Heart right ventricle (tissue), 16 donors: ENCODE data around the gene ZNHIT3. TPM values are rescaled to one million over a fixed set of nuclear protein-coding genes. Genes with fewer than 3 reads are reported as not detected.
"Not testable (repeated sequence)": the region's sequence is repeated elsewhere in the genome, so short reads cannot be mapped to it uniquely, and the experiment has no call there.

Source experiments
- ATAC-seq, 8 donors: fragments of 200-7000 bp; cut with Tn5 transposase; one replicate each; pipeline ENCODE4 v1.9.1; 2020; ENCODE audit warnings: mild to moderate bottlenecking in 8 of 8, moderate library complexity in 8 of 8, moderate number of reproducible peaks in 1 of 8
- DNase-seq, 2 donors: peaks; one replicate each; pipeline ENCODE4 v3.0.0-alpha.2; 2020
- H3K27ac ChIP-seq, 10 donors: fragments of 200-600 bp; sonication (generic) in 2 of 10; one replicate each; pipeline versions ENCODE4 v1.5.0 to v1.8.0; 2020 to 2022; ENCODE audit warnings: mild to moderate bottlenecking in 3 of 10
- H3K27me3 ChIP-seq, 7 donors: fragments of 200-600 bp; one replicate each; pipeline ENCODE4 v1.8.0; 2021 to 2022; ENCODE audit warnings: mild to moderate bottlenecking in 2 of 7
- H3K36me3 ChIP-seq, 9 donors: fragments of 200-600 bp; sonication (generic) in 1 of 9; one replicate each; pipeline versions ENCODE4 v1.5.0 to v1.8.0; 2020 to 2022; ENCODE audit warnings: mild to moderate bottlenecking in 2 of 9
- H3K4me1 ChIP-seq, 9 donors: fragments of 200-600 bp; sonication (generic) in 1 of 9; one replicate each; pipeline versions ENCODE4 v1.5.0 to v1.8.0; 2020 to 2022; ENCODE audit warnings: mild to moderate bottlenecking in 4 of 9
- H3K4me3 ChIP-seq, 10 donors: fragments of 200-600 bp; sonication (generic) in 2 of 10; one replicate each; pipeline versions ENCODE4 v1.5.0 to v1.8.0; 2020 to 2022; ENCODE audit warnings: mild to moderate bottlenecking in 7 of 10, moderate library complexity in 2 of 10
- H3K9me3 ChIP-seq, 11 donors: fragments of 200-600 bp in 10 of 11; sonication (generic) in 2 of 11; one replicate each; pipeline versions ENCODE4 v1.5.0 to v1.8.0; 2013 to 2022; ENCODE audit warnings: mild to moderate bottlenecking in 2 of 11, control low read depth in 1 of 11, moderate library complexity in 1 of 11
- CTCF ChIP-seq, 9 donors: fragments of 200-600 bp; sonication (generic) in 2 of 9; IDR thresholded peaks; one replicate each; pipeline versions ENCODE4 v1.5.0 to v1.8.0; 2021 to 2022; ENCODE audit warnings: antibody characterized with exemption in 9 of 9, mild to moderate bottlenecking in 5 of 9, moderate library complexity in 1 of 9
- WGBS, 2 donors: extraction: QIAGEN DNeasy Blood & Tissue Kit; methylation state at CpG; one replicate each; pipeline ENCODE4 v1.1.7; 2013; ENCODE audit warnings: inconsistent platforms in 1 of 2; 5-methylcytosine and 5-hydroxymethylcytosine counted together
- intact Hi-C, 10 donors: fragments of 100-400 bp; cut with DNase I; formaldehyde crosslinking; loops; one replicate each; pipeline versions ENCODE4 v1.11.1 to v1.14.2; 2022
- long read RNA-seq, 3 donors: library from polyadenylated mRNA; unstranded; transcript quantifications; one replicate each; pipeline ENCODE4 v2.0.0, GENCODE V29; 2020 to 2021
- polyA plus RNA-seq, 2 donors: library from polyadenylated mRNA; stranded (reverse); fragments of 200-250 nt; gene quantifications; one replicate each; pipeline ENCODE4 v1.2.3, GENCODE V29; 2013
- total RNA-seq, 10 donors: library from RNA; stranded (reverse); fragmentation: NEBNext Ultra II Directional in 3 of 10; extraction: Animal tissue kit (Norgen Biotek cat#: 25700) in 3 of 10; gene quantifications; one replicate each; pipeline versions ENCODE4 v1.2.1 to v1.2.4, GENCODE V29; 2021 to 2023
- donor health status: Arrhythmogenic right ventricular cardiomyopathy.
- donor health status: ischemic (EF 13 %, LVEDD 7.1; RV severe dilation, severe dysfunction).
- donor health status: healthy with polysubstance abuse.
- donor health status: DM: no; HTN: yes; CAD: no.
- donor health status: DM: no; HTN: no; CAD: no.
- donor health status: ischemic (EF 25% LVEDD 6.9; RV normal size, moderate dysfunction).
- donor health status: ischemic (EF 25% LVEDD 5.7; RV mildly dilated, moderate dysfunction).
- donor health status: healthy.
- donor health status: DM: yes; HTN: yes; CAD: no.
- donor health status: Ischemic cardiomyopathy.
- donor health status: ischemic (EF 35%, LVEDD 5.7; RV mildly dilated, moderate dysfunction).
- donor health status: nonischemic (EF 11% LVEDD 7.7; RV severe dilation, severe dysfunction).
- donor health status: DM: yes; HTN: yes; CAD: no.
- donor health status: PGD.
- donor health status: ischemic (EF 29% LVEDD 5.4; RV normal size, mild dysfunction).
- donor health status: nonischemic (EF 23%, LVEDD 6.1; RV moderate dilation, normal function).

Gene ZNHIT3
- 10 to 100 TPM; 17.1 to 27.0 (median 23.0) TPM for total RNA-seq
- polyA plus RNA-seq = 10 to 100 TPM; 12.0 to 34.0 TPM
- long read RNA-seq, donor 1, partial matches to known transcripts = 0 of 6 reads
- long read RNA-seq, donor 1, other reads (novel, unspliced or antisense) = 1 of 6 reads
- long read RNA-seq, donor 2, transcript ZNHIT3-204 (5 exons, 951 nt) = major isoform, 9 of 13 reads
- long read RNA-seq, donor 2, partial matches to known transcripts = 1 of 13 reads
- long read RNA-seq, donor 2, other reads (novel, unspliced or antisense) = 0 of 13 reads
- long read RNA-seq, donor 3, partial matches to known transcripts = 0 of 3 reads
- long read RNA-seq, donor 3, other reads (novel, unspliced or antisense) = 0 of 3 reads

GRCh38 chr17:36486204-36487194, at the start of gene ZNHIT3:
Gene ZNHIT3, plus strand, starts transcription at chr17:36486681. Its CDS starts 19 bp downstream, at chr17:36486700.
- DNase-seq (peak; percentile 87 to 93), ATAC-seq (peak; percentile 92 to 97 (median 96))
- Histone ChIP-seq H3K4me1 (peaks cover 17 to 48% (median 33%) of the 10 kb centered on the region in 9 donors), H3K27ac (peak within 1 kb of the TSS in 9 of 10 donors; percentile 73 to 89 (median 86)), H3K27me3 (peaks cover 0 to 18% (median 11%) of the 10 kb centered on the region in 7 donors), H3K36me3 (peaks cover 0 to 17% (median 0%) of the 10 kb centered on the region in 9 donors), H3K4me3 (peak within 1 kb of the TSS; percentile 77 to 98 (median 89)), H3K9me3 (peaks cover 0 to 5% (median 0%) of the 10 kb centered on the region in 11 donors)
- TF ChIP-seq CTCF (IDR thresholded peaks at IDR 0.05) = peak in 1 of 9 donors; percentile 7
- intact Hi-C loops = loop anchor here in 3 of 10 donors (2.0 to 10.0 kb wide), 4 partner anchors 48 to 518 kb away; partner anchors contain the start of genes DHRS11 (in 1 of the 3), GGNBP2 (in 1 of the 3), MYO19 (in 1 of the 3) and PIGW (in 1 of the 3)
- WGBS, 2 donors = 1% methylated on average over 71 to 73 of the region's 73 CpGs

- DNase-seq, H3K9me3 ChIP-seq, H3K4me1 ChIP-seq, H3K4me3 ChIP-seq, H3K27ac ChIP-seq, H3K36me3 ChIP-seq, ATAC-seq, intact Hi-C loops, H3K27me3 ChIP-seq: not testable (repeated sequence)
- no CpG with 5 or more reads among the region's 4 CpGs for WGBS, 2 donors
Measured at GRCh38 chr17:36441792-36442191, 44.7 kb upstream of the ZNHIT3 start.

- no peak for ATAC-seq
- WGBS, 2 donors = 92% methylated on average over 6 of the region's 6 CpGs
Measured at GRCh38 chr17:36443777-36444176, 42.7 kb upstream of the ZNHIT3 start.

GRCh38 chr17:36449997-36450396, 36.5 kb upstream of the ZNHIT3 start:
- H3K9me3 ChIP-seq, H3K27ac ChIP-seq, ATAC-seq, H3K27me3 ChIP-seq, H3K4me1 ChIP-seq, intact Hi-C loops, H3K36me3 ChIP-seq, H3K4me3 ChIP-seq, DNase-seq: not testable (repeated sequence)
- WGBS, 2 donors = 57% methylated on average over 10 of the region's 15 CpGs; no CpG with 5 or more reads in 1 of the 2 donors

More at GRCh38 chr17:36443777-36444176, 42.7 kb upstream of the ZNHIT3 start:
- Histone ChIP-seq H3K27ac (no peak overlapping the region), H3K27me3 (no peaks in the 10 kb centered on the region), H3K36me3 (no peaks in the 10 kb centered on the region), H3K4me3 (no peak overlapping the region), H3K9me3 (no peaks in the 10 kb centered on the region), H3K4me1 (no peaks in the 10 kb centered on the region)
- no peak for DNase-seq
- intact Hi-C loops = no loop called here
- TF ChIP-seq CTCF (IDR thresholded peaks at IDR 0.05) = no peak

- not testable (repeated sequence) for DNase-seq
- WGBS, 2 donors = 69 to 73% methylated on average over 6 to 9 of the region's 9 CpGs
Measured at GRCh38 chr17:36452888-36453287, 33.6 kb upstream of the ZNHIT3 start.

GRCh38 chr17:36457701-36458100, 28.8 kb upstream of the ZNHIT3 start:
- intact Hi-C loops, H3K36me3 ChIP-seq, ATAC-seq, DNase-seq, H3K4me1 ChIP-seq, H3K4me3 ChIP-seq, H3K27ac ChIP-seq, H3K9me3 ChIP-seq: not testable (repeated sequence)
- peaks cover 0 to 27% (median 15%) of the 10 kb centered on the region in 7 donors for H3K27me3 ChIP-seq
- WGBS, 2 donors = 60 to 87% methylated on average over 1 to 9 of the region's 9 CpGs

More at GRCh38 chr17:36452888-36453287, 33.6 kb upstream of the ZNHIT3 start:
- H3K9me3 ChIP-seq, H3K36me3 ChIP-seq, H3K4me1 ChIP-seq, ATAC-seq, H3K4me3 ChIP-seq, H3K27me3 ChIP-seq, intact Hi-C loops, H3K27ac ChIP-seq: not testable (repeated sequence)
